CD4-positive, alpha-beta T cell treated with Interleukin-21 for 1 hour (primary cell): ENCODE results near the gene ATG16L1.

Experiments
- DNase-seq: peaks from one replicate; pipeline ENCODE4 v3.0.0-alpha.2; 2020

ATG16L1 gene

DNA sequence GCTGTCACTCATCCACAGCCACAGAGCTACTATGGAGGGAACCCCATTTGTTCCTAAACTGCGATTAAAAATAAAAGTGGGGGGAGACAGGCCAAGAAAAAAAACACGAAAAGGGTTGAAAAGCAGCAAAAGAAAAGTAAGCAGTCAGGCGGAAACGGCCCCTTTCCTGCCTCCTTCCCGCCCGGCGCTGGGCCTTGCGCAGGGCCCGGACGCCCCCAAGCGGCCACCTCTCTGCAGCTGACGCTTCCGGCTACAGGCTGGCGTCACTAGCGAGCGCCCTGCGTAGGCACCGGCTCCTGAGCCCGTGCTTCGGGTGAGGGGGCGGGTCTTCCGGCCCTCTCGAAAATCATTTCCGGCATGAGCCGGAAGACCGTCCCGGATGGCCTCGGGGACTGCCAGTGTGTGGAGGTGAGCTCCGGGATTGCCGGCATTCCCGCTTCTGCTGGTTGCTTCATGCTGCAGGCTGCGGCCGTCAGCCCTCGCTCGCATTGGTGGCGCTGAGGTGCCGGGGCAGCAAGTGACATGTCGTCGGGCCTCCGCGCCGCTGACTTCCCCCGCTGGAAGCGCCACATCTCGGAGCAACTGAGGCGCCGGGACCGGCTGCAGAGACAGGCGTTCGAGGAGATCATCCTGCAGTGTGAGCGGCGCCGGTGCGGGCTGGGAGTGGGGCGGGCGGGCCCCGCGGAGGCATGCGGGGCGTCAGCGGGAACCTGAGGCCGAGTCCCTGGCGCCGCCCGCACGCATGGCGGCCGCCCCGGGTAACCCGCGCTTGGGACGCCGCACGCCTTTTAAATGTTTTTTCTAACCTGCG is at the start of gene ATG16L1:
Gene ATG16L1 (plus strand): TSS at position 368 of the 811 bp plus-strand sequence. CDS start 155 bp downstream, at position 523.
- peak; percentile 95 for DNase-seq

DNA sequence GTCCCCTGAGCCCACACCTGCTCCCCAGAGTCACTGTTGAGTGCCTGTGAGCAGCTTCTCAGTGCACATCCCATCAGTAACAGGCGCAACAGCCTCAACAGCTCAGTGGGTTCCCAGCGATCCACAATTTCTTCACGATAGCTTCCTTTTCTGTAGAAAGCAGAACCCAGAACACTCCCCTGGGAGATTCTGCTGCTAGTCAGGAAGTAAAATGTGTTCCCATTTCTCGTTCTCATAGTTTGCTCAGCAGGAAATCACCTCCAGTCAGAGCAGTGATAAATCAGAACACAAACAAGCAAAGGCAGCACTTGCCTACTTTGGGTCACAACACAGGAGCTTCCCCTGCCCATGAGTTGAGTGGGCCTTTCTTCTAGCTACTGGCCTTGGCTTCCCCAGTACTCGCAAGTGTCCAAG is 48.9 kb upstream of the ATG16L1 start:
- no peak for DNase-seq

DNA sequence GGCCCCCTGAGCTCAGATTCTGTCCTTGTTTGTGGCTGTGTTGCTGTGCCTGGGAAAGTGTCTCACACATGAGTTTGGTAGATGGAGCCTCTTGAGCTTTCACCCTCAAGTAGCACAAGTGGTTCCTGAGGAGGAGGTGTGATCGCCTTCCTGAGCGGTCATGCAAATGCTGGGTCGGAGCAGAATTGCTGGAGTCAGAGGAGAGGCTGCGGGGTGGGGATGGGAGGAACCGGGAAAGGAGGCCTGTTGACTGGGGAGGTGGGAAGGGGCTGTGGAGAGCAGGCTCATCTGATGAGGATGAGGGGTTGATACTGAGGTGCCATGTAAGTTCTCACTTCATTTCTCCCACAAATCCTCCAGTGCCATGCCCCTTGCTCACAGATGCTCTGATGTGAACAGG is 48.4 kb upstream of the ATG16L1 start:
- DNase-seq, result no peak

DNA sequence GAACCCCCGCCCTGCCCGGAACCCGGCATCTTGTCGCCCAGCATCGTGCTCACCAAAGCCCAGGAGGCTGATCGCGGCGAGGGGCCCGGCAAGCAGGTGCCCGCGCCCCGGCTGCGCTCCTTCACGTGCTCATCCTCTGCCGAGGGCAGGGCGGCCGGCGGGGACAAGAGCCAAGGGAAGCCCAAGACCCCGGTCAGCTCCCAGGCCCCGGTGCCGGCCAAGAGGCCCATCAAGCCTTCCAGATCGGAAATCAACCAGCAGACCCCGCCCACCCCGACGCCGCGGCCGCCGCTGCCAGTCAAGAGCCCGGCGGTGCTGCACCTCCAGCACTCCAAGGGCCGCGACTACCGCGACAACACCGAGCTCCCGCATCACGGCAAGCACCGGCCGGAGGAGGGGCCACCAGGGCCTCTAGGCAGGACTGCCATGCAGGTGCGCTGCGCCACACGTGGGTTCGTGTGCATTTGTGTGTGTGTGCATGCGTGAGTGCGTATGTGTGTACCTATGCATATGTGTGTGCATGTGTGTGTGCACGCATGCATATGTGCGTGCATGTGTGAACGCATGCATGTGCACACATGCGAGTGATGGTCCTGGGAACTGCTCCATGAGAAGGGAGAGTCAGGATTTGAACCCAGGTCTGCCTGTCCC is 47.1 kb upstream of the ATG16L1 start:
- no peak for DNase-seq

- no peak for DNase-seq
These were observed 42.9 kb upstream of the ATG16L1 start for GRCh38 chr2:233208382-233209116.

GRCh38 chr2:233209117-233209532 is 42.3 kb upstream of the ATG16L1 start:
- DNase-seq, result no peak

DNA sequence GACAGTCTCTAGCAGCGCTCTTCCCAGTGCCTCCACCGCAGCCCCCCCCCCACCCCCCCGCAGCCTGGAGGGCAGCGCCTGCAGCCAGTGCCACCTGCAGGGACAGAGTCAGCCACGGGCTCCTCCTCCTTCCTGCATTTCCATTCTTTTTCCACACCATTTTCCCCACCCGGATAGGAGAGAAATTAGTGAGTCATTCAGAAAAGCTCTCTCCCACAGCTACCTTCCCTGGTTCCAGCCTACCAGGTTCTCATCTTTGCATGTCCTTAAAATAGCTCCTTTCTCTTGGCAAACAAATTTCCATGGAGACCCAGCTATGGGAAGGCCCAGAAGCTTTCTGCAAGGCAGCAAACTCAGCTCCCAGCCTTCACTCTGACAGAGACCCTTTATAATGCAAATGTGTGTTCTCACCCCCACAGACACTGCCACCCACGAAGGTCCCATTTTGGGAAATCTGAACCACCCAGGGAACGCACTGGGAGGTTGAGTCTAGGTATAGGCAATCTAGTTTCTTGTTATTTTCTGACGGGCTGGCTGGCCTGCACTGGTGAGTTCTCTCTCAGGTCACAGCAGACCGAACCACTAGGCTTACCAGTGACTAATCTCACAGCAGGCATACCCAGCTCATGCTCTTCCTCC is 41.8 kb upstream of the ATG16L1 start:
- DNase-seq, result no peak

DNA sequence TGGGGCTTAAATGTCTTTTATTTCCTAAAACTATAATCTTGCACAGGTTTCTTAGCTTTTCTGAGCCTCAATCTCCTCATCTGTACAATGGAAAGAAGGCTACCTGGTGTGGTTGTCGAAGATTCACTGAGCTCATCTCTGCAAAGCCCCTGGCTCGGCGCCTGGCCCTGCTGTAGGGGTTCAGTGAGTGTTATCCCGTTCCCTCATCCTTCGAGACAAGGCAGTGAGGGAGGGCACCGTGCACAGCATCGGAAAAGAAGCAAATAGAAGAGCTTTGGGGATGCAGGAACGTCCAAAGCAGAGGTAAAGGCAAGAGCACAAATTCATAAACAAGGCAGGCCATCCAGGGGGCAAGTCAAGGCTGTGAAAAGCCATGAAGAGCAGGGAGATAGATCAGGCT is 41.2 kb upstream of the ATG16L1 start:
- DNase-seq, result no peak

DNA sequence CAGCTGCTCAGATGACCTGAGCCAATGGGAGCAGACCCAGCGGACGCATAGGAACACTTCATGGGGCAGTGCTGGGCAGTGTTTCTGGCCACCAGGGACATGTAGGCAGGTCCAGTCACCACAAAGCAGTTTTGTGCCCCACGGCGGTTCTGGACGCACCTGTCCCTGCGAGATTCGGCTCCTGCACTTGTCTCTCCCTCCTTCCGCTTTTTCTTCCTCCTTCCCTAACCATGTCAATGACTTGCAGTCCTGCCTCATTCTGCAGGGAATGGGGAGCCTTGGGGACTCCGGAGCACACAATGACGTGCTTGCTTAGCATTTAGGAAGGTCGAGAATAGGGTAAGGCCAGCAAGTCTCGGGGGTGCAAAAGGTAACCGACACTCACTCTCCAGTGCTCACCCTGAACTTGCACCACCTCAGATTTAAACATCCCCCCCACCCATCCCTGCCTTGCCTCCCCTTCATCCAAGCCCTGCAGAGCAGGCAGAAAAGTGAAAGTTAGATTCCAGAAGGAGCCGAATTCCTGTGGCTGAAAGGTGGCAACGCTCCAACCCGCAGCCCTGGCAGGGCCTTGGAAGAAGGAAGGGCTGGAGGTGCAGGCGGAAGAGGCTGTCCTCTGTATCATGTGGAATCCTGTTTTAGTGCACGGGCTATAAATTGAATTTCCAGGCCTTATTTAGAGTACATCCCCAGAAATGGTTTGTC is 40.5 kb upstream of the ATG16L1 start:
- no peak for DNase-seq

- no peak for DNase-seq
These were observed 40.0 kb upstream of the ATG16L1 start for GRCh38 chr2:233211548-233211895.

- no peak for DNase-seq
These were observed 38.5 kb upstream of the ATG16L1 start for GRCh38 chr2:233213011-233213410.

- DNase-seq, result no peak
These were observed 37.5 kb upstream of the ATG16L1 start for GRCh38 chr2:233213975-233214374.

DNA sequence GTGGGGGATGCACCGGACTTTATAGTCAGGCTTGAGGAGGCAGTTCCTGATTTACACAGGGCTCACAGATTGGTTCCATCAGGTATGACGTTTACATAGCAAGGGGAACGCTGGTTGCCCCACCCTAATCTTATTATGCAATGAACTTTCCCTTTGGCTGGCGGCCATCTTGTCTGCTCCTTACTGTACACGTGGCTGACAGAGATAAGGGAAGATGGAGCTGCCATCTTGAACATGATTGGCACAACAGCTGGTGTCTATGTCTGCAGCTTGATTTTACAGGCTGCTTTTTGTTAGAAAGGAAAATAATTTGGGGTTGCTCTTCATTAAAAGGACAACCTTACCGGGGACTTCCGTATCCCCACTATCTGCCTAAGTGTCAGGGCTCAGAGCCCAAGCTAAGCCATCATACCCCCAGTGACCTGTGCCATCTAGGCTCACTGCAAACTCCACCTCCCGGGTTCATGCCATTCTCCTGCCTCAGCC is 33.5 kb upstream of the ATG16L1 start:
- no peak for DNase-seq

GRCh38 chr2:233218836-233219235 is 32.6 kb upstream of the ATG16L1 start:
- DNase-seq, result no peak

DNA sequence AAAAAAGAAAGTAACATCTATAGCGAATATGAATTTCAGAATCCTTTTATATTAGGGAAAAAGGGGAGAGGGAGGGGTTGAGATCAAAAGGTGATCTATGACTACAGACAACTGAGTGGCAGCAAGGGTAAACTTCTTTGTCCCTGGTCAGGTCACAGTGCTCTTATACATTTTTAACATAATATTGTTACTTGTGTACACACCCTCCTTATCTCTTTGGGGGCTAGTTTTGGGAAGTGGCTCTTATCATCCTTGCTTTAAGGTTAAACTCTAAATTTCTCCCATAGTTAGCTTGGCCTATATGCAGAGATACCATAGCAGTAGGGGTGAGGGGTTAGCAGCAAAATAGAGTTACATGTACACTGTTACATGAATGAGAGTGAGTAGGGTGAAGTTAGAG is 31.6 kb upstream of the ATG16L1 start:
- no peak for DNase-seq

GRCh38 chr2:233221378-233222063 is 30.0 kb upstream of the ATG16L1 start:
- DNase-seq, result no peak

DNA sequence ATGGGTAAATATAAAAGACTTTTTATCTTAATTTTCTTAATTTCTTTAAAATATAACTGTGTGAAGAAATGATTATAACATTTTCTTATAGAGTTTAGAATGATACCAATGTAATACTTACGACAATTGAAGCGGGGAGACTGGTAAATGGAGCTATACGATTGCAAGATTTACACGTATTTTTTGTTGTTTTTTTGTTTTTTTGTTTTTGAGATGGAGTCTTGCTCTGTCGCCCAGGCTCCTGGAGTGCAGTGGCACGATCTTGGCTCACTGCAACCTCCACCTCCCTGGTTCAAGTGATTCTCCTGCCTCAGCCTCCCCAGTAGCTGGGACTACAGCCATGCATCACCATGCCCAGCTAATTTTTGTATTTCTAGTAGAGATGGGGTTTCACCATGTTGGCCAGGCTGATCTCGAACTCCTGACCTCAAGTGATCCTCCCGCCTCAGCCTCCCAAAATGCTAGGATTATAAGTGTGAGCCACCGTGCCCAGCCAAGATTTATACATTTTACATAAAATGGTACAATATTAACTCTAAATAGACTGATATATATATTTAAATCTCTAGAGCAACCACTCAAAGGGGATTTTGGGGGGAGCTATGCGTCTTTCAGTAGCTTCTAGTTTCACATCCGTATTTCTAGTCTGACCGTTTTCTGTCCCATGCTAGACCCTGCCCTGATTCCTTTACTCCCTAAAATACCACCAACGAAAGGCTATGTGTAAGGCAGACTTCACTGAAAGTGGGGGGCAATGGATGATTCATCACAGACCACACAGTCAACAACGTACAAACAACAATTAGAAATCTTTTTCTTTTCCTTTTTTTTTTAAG is 28.2 kb upstream of the ATG16L1 start:
- DNase-seq, result no peak

DNA sequence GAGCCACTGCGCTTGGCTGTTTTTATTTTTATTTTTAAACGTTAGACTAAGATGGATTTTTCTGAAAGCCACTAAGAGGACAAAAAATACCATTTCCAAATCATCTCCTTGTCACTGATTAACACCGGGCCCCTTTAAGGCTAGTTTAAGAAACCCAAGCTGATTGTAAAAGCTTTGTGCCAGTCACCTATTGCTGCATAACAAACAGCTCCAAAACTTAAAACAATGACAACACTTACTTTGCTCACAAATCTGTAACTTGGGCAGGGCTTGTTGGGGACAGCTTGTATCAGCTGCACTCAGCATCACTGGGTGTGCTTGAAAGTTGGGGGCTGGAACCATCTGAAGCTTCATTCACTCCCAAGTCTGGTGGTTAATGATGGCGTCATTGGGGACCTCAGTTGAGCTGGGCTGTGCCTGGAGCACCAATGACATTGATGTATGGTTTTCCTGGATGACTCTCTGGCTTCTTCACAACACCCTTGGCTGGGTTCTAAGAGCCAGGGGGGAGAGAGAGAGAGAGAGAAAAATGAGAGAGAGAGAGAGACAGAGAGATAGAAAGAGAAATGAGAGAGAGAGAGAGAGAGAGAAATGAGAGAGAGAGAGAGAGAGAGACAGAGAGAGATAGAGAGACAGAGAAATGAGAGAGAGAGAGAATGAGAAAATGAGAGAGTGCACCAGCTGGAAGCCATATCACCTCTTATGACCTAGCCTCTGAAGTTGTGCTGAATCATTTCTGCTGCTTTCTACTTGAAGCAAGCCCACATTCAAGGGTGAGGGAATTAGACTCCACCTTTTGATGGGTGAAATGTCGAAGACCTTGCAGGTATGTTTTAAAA is 26.0 kb upstream of the ATG16L1 start:
- no peak for DNase-seq

DNA sequence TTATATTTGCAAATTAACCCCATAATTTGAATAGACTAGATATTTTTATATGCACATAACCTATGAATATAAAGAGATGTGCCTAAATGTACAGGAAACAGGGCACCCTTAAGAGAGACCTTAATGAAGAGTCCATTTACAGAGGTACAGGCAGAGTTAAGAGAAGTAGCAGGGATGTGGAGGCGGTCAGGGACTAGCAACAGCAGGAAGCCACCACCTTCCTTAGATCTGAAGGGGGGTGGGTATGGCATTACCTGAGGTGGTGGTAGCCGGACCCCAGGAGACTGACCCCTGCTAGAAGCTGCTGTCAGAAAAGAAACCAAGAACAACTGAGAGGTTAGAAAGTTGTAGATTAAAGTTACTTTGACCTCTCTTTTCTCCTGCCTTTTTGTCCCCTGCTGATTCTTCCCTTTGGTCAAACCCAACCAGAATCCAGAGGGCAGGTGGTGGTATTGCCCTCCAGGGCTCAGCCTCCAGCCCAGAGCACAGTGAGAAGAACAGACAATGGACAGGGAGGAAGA is 24.9 kb upstream of the ATG16L1 start:
- DNase-seq, result no peak
